Activated gamma-delta T cell (primary cell): ENCODE results near the gene SLC45A3.
A peak's percentile ranks its signal among the peaks of the same experiment; 100 is the strongest.
"Not testable (repeated sequence)": the region's sequence is repeated elsewhere in the genome, so short reads cannot be mapped to it uniquely, and the experiment has no call there.

ENCODE experiments used
- DNase-seq: peaks from one replicate; lab custom pipeline; 2025; lab: John Stamatoyannopoulos, UW

The SLC45A3 gene

GRCh38 chr1:205636138-205636530 lies 44.2 kb downstream of the SLC45A3 start:
- DNase-seq: not testable (repeated sequence)

GRCh38 chr1:205633421-205633976 lies 46.8 kb downstream of the SLC45A3 start:
- DNase-seq: no peak

GRCh38 chr1:205632669-205633169 lies 47.6 kb downstream of the SLC45A3 start:
- no peak for DNase-seq

GRCh38 chr1:205631768-205632668 lies 48.3 kb downstream of the SLC45A3 start, which contains the start of gene ELK4:
Gene ELK4 (minus strand): TSS chr1:205632011. CDS start chr1:205623882, 8,129 bp downstream.
- DNase-seq: peak; percentile 95

- peak; percentile 59 for DNase-seq
Measured at GRCh38 chr1:205631010-205631767, 49.1 kb downstream of the SLC45A3 start.

- DNase-seq: no peak
Measured at GRCh38 chr1:205630651-205631009, 49.7 kb downstream of the SLC45A3 start.

- no peak for DNase-seq
Measured at GRCh38 chr1:205630241-205630640, 50.1 kb downstream of the SLC45A3 start.

GRCh38 chr1:205629751-205630150 lies 50.6 kb downstream of the SLC45A3 start:
- DNase-seq: no peak

GRCh38 chr1:205627956-205628355 lies 52.4 kb downstream of the SLC45A3 start:
- no peak for DNase-seq

GRCh38 chr1:205626216-205626615 lies 54.1 kb downstream of the SLC45A3 start:
- no peak for DNase-seq

- DNase-seq: no peak
Measured at GRCh38 chr1:205623646-205624045, 56.7 kb downstream of the SLC45A3 start.

- DNase-seq: no peak
Measured at GRCh38 chr1:205620269-205620668, 60.0 kb downstream of the SLC45A3 start.

- DNase-seq: no peak
Measured at GRCh38 chr1:205619376-205619775, 60.9 kb downstream of the SLC45A3 start.

GRCh38 chr1:205616563-205617293 lies 63.6 kb downstream of the SLC45A3 start:
- no peak for DNase-seq

GRCh38 chr1:205615789-205616188 lies 64.5 kb downstream of the SLC45A3 start:
- no peak for DNase-seq

- DNase-seq: no peak
Measured at GRCh38 chr1:205613854-205614412, 66.4 kb downstream of the SLC45A3 start.

- no peak for DNase-seq
Measured at GRCh38 chr1:205612556-205612955, 67.8 kb downstream of the SLC45A3 start.

- no peak for DNase-seq
Measured at GRCh38 chr1:205612104-205612503, 68.2 kb downstream of the SLC45A3 start.

- DNase-seq: no peak
Measured at GRCh38 chr1:205610901-205611466, 69.3 kb downstream of the SLC45A3 start.

GRCh38 chr1:205610036-205610435 lies 70.3 kb downstream of the SLC45A3 start:
- DNase-seq: no peak
